Activated T-cell treated with anti-CD3 and anti-CD28 coated beads, Interleukin-2, amount 50 U/mL, for 24 hours (primary cell): ENCODE data around the gene PCED1A.
A peak's percentile ranks its signal among the peaks of the same experiment; 100 is the strongest.

ENCODE experiments used
- DNase-seq: peaks from one replicate; pipeline ENCODE4 v3.0.0-alpha.2; 2020
- H3K27ac Mint-ChIP-seq: 2 replicates; pipeline ENCODE4 v1.8.0; 2020; ENCODE audit warnings: mild to moderate bottlenecking, mixed read lengths
- H3K27me3 Mint-ChIP-seq: 2 replicates; pipeline ENCODE4 v1.8.0; 2020; ENCODE audit warnings: mixed read lengths
- H3K36me3 Mint-ChIP-seq: 2 replicates; pipeline ENCODE4 v1.8.0; 2020; ENCODE audit warnings: low read depth, mixed read lengths
- H3K4me1 Mint-ChIP-seq: 2 replicates; pipeline ENCODE4 v1.8.0; 2020; ENCODE audit warnings: low read depth, mixed read lengths
- H3K4me3 Mint-ChIP-seq: 2 replicates; pipeline ENCODE4 v1.8.0; 2020; ENCODE audit warnings: mild to moderate bottlenecking, moderate library complexity, mixed read lengths
- H3K9me3 Mint-ChIP-seq: 2 replicates; pipeline ENCODE4 v1.8.0; 2020; ENCODE audit warnings: mixed read lengths

The PCED1A gene

GRCh38 chr20:2840138-2840966, at the start of gene PCED1A, which contains the start of gene VPS16:
Gene PCED1A (minus strand): TSS chr20:2840655. CDS start chr20:2839912, 743 bp downstream.
Gene VPS16 (plus strand): TSS chr20:2840745. CDS start chr20:2840775, 30 bp downstream.
- Mint-ChIP-seq H3K4me3 (peak within 1 kb of the TSS; percentile 91), H3K36me3 (peaks cover 48% of the 10 kb centered on the region), H3K27ac (peak within 1 kb of the TSS; percentile 92), H3K4me1 (peaks cover 39% of the 10 kb centered on the region), H3K27me3 (no peaks in the 10 kb centered on the region), H3K9me3 (peaks cover 3% of the 10 kb centered on the region)
- DNase-seq = peak; percentile 97

- no peak overlapping the region for H3K4me3 Mint-ChIP-seq
- no peaks in the 10 kb centered on the region for H3K27me3 Mint-ChIP-seq
- no peak for DNase-seq
- H3K9me3 Mint-ChIP-seq = no peaks in the 10 kb centered on the region
- H3K27ac Mint-ChIP-seq = no peak overlapping the region
- peaks cover 67% of the 10 kb centered on the region for H3K4me1 Mint-ChIP-seq
- H3K36me3 Mint-ChIP-seq = peaks cover 36% of the 10 kb centered on the region
Observed at GRCh38 chr20:2889797-2890196, 49.3 kb upstream of the PCED1A start.

DNA sequence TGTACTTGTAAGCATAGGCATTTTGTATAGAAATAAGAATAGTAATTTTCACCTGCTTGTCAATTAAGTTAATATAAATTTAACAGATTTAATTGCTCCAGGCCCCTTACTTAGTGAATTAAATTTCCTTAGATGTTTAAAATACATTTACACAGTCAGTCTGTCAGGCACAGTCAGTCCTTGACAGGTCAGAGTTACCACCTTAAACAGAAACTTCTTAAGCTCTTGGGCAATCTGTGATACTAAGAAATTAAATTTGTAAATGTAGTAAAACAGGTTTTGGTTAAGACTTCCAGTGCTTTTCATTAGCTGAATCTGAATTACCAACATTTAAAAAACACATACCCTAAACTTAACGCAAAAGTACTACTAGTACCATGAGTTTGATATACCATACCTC, 48.8 kb upstream of the PCED1A start:
- Mint-ChIP-seq H3K36me3 (peaks cover 33% of the 10 kb centered on the region), H3K9me3 (no peaks in the 10 kb centered on the region), H3K27ac (no peak overlapping the region), H3K4me1 (peaks cover 72% of the 10 kb centered on the region), H3K4me3 (no peak overlapping the region), H3K27me3 (no peaks in the 10 kb centered on the region)
- DNase-seq = no peak

GRCh38 chr20:2888224-2888955, 47.9 kb upstream of the PCED1A start:
- H3K27ac Mint-ChIP-seq = peak overlapping the region; percentile 0
- DNase-seq = no peak
- no peaks in the 10 kb centered on the region for H3K9me3 Mint-ChIP-seq
- H3K36me3 Mint-ChIP-seq = peaks cover 35% of the 10 kb centered on the region
- H3K4me1 Mint-ChIP-seq = peaks cover 77% of the 10 kb centered on the region
- no peak overlapping the region for H3K4me3 Mint-ChIP-seq
- no peaks in the 10 kb centered on the region for H3K27me3 Mint-ChIP-seq

DNA sequence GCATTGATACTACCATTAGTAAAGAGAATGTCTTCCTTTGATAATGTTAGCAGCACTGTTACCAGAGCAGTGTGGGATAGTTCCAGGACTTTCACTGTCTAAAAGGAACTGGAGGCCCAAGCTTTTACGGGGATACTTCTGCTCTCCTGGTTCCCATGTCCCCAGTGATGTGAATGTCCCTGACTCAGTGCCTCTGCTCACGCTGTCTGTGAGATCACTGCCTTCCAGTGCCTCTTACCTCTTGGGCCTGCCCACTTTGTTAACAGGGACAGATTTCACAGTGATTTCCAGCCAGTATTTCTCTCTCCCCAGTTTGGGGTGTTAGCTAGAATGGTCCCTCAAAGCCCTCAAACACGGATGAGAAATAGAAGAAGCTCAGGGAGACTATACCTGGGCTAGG, 47.3 kb upstream of the PCED1A start:
- H3K4me3 Mint-ChIP-seq = no peak overlapping the region
- no peaks in the 10 kb centered on the region for H3K9me3 Mint-ChIP-seq
- no peak for DNase-seq
- no peaks in the 10 kb centered on the region for H3K27me3 Mint-ChIP-seq
- peaks cover 34% of the 10 kb centered on the region for H3K36me3 Mint-ChIP-seq
- no peak overlapping the region for H3K27ac Mint-ChIP-seq
- H3K4me1 Mint-ChIP-seq = peaks cover 74% of the 10 kb centered on the region

DNA sequence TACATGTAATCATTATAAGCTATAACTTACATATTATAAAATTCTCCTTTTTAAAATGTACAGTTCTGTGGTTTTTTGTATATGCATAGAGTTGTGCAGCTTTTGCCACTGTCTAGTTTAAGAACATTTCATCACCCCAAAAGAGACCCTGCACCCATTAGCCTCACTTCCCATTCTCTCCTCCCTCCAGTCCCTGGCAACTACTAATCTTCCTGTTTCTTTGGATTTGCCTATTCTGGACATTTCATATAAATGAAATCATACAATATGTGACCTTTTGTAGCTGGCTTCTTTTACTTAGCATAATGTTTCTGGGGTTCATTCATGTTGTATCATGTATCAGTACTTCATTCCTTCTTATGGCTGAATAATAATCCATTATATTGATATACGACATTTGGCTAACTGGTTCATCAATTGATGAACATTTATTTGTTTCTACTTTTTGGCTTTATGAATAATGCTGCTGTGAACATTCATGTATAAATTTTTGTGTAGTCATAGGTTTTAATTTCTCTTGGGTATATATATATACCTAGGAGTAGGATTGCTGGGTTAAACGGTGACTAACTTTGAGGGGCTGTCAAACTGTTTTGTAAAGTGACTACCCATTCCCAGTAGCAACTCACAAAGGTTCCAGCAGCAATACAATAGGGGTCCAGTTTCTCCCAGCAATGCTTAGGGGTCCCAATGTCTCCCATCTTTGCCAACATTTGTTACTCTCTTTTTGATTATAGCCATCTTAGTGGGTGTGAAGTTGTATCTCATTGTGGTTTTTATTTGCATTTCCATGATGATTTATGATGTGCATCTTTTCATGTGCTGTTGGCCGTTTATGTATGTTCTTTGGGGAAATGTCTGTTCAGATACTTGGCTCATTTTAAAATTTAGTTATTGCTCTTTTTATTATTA, 43.5 kb upstream of the PCED1A start:
- H3K4me3 Mint-ChIP-seq = no peak overlapping the region

DNA sequence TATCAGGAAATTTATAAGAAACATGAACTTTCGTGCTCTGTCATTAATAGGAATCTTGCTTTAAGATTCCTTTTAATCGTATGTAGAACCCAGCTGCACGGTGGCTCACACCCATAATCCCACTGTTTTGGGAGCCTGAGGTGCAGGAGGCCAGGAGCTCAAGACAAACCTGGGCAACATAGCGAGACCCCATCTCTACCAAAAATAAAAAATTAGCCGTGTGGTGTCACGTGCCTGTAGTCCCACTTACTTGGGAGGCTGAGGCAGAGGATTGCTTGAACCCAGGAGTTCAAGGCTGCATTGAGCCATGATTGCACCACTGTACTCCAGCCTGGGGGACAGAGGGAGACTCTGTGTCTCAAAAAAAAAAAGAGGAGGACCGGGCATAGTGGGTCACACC, 40.2 kb upstream of the PCED1A start:
- H3K4me1 Mint-ChIP-seq = peaks cover 60% of the 10 kb centered on the region
- peak overlapping the region; percentile 33 for H3K27ac Mint-ChIP-seq
- H3K9me3 Mint-ChIP-seq = no peaks in the 10 kb centered on the region
- DNase-seq = no peak
- H3K27me3 Mint-ChIP-seq = no peaks in the 10 kb centered on the region
- H3K4me3 Mint-ChIP-seq = no peak overlapping the region
- peaks cover 50% of the 10 kb centered on the region for H3K36me3 Mint-ChIP-seq

More for the DNA sequence above, 43.5 kb upstream of the PCED1A start:
- peak overlapping the region; percentile 50 for H3K27ac Mint-ChIP-seq
- no peaks in the 10 kb centered on the region for H3K9me3 Mint-ChIP-seq
- H3K27me3 Mint-ChIP-seq = no peaks in the 10 kb centered on the region
- no peak for DNase-seq
- H3K4me1 Mint-ChIP-seq = peaks cover 59% of the 10 kb centered on the region
- H3K36me3 Mint-ChIP-seq = peaks cover 26% of the 10 kb centered on the region

- H3K9me3 Mint-ChIP-seq = no peaks in the 10 kb centered on the region
- no peak overlapping the region for H3K27ac Mint-ChIP-seq
- H3K36me3 Mint-ChIP-seq = peaks cover 53% of the 10 kb centered on the region
- no peak for DNase-seq
- H3K27me3 Mint-ChIP-seq = no peaks in the 10 kb centered on the region
- no peak overlapping the region for H3K4me3 Mint-ChIP-seq
- H3K4me1 Mint-ChIP-seq = peaks cover 58% of the 10 kb centered on the region
Observed at GRCh38 chr20:2879146-2879545, 38.7 kb upstream of the PCED1A start.

DNA sequence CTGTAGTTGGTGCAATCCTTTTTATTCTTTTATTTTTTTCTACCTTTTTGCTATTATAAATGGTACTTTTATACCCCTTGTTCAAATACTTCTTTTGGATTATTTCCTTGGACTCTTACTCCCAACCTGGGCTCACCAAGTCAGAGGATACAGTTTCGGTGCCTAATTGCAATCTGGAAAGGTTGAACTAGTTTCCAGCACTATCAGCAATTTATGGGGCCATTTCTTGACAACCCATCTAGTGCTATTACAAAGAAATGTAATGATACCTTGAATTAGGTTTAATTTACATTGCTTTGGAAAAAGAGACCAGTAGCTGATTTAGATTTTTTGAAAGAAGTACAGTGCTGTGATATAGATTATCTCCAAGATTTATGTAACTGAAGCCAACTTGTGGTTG, 38.1 kb upstream of the PCED1A start:
- DNase-seq = no peak
- Mint-ChIP-seq H3K4me3 (no peak overlapping the region), H3K4me1 (peaks cover 53% of the 10 kb centered on the region), H3K9me3 (no peaks in the 10 kb centered on the region), H3K27ac (no peak overlapping the region), H3K36me3 (peaks cover 52% of the 10 kb centered on the region), H3K27me3 (no peaks in the 10 kb centered on the region)

- Mint-ChIP-seq H3K36me3 (peaks cover 43% of the 10 kb centered on the region), H3K9me3 (no peaks in the 10 kb centered on the region), H3K27ac (peak overlapping the region; percentile 3), H3K4me3 (peak overlapping the region; percentile 47), H3K4me1 (peaks cover 66% of the 10 kb centered on the region), H3K27me3 (no peaks in the 10 kb centered on the region)
- DNase-seq = no peak
Observed at GRCh38 chr20:2875690-2876203, 35.3 kb upstream of the PCED1A start.

- H3K36me3 Mint-ChIP-seq = peaks cover 40% of the 10 kb centered on the region
- no peaks in the 10 kb centered on the region for H3K27me3 Mint-ChIP-seq
- no peaks in the 10 kb centered on the region for H3K9me3 Mint-ChIP-seq
- peaks cover 66% of the 10 kb centered on the region for H3K4me1 Mint-ChIP-seq
- peak overlapping the region; percentile 90 for H3K27ac Mint-ChIP-seq
- DNase-seq = no peak
- H3K4me3 Mint-ChIP-seq = peak overlapping the region; percentile 94
Observed at GRCh38 chr20:2874456-2874855, 34.0 kb upstream of the PCED1A start.

GRCh38 chr20:2873747-2874041, 33.2 kb upstream of the PCED1A start:
- Mint-ChIP-seq H3K9me3 (no peaks in the 10 kb centered on the region), H3K27me3 (no peaks in the 10 kb centered on the region), H3K4me1 (peaks cover 62% of the 10 kb centered on the region), H3K36me3 (peaks cover 38% of the 10 kb centered on the region), H3K27ac (peak overlapping the region; percentile 90), H3K4me3 (peak overlapping the region; percentile 94)
- no peak for DNase-seq

DNA sequence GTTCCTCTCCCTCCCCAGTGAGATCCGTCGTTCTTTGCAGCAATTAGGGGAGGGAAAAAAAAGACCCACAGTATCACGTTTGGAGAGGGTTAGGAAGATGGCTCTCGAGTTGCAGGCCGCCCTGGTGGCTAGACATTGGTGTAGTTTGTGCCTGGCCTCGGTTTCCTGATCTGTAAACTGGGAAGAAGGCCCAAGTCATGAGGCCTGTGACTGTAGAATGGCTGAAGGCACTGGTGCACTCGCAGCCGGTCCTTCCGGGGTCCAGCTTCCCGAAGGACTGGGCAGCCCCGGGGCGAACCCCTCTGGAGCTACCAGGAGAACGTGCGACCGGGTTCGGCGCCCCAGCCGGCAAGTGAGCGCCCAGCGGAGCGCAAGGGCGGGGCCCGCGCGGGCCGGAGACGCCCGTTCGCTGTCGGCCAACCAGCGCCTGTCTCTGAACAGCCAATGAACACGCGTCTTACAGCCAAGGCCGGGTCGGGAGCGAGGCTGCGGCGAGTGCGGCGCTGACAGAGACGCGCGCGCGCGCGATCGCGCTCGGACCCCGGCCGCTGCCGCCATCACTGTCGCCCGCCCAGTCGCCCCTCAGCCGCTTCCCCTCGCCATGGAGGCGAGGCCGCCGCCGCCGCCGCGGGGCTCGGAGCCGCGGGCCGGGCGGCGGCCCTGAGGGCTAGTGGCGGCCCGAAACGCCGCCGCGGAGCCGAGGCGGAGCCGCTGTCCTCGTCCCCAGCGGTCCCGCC, 32.7 kb upstream of the PCED1A start, which contains the start of gene PTPRA:
TSS of gene PTPRA (plus strand) at position 472 of the 737 bp plus-strand sequence. CDS start 90,797 bp downstream, outside the sequence.
- DNase-seq = peak; percentile 93

More for the DNA sequence above, 32.7 kb upstream of the PCED1A start, which contains the start of gene PTPRA:
- H3K27me3 Mint-ChIP-seq = no peaks in the 10 kb centered on the region
- H3K4me1 Mint-ChIP-seq = peaks cover 59% of the 10 kb centered on the region
- peak within 1 kb of the TSS; percentile 93 for H3K27ac Mint-ChIP-seq
- H3K9me3 Mint-ChIP-seq = no peaks in the 10 kb centered on the region
- H3K36me3 Mint-ChIP-seq = peaks cover 33% of the 10 kb centered on the region
- H3K4me3 Mint-ChIP-seq = peak within 1 kb of the TSS; percentile 94
